ENCODE measurements around the gene HOXC9.

The HOXC9 gene

GRCh38 chr12:53976823-53977595 lies 23.0 kb upstream of the HOXC9 start:
- TF ChIP-seq CTCF (IDR thresholded peaks at IDR 0.05; ENCODE audit: low read depth, low read length) = no peak
- no peak overlapping the region for H3K4me3 ChIP-seq (replicated peaks in 1 of 2; ENCODE audit: low read depth in 2 of 2, low read length in 2 of 2)
- no peak for DNase-seq (ENCODE audit: low read depth in 2 of 2)

GRCh38 chr12:53977596-53978445 lies 22.1 kb upstream of the HOXC9 start:
- no peak for DNase-seq (ENCODE audit: low read depth in 2 of 2)
- TF ChIP-seq CTCF (IDR thresholded peaks at IDR 0.05; ENCODE audit: low read depth, low read length) = no peak
- H3K4me3 ChIP-seq (replicated peaks in 1 of 2; ENCODE audit: low read depth in 2 of 2, low read length in 2 of 2) = no peak overlapping the region

GRCh38 chr12:53978477-53979356 lies 21.2 kb upstream of the HOXC9 start:
- H3K4me3 ChIP-seq (replicated peaks in 1 of 2; ENCODE audit: low read depth in 2 of 2, low read length in 2 of 2) = no peak overlapping the region
- TF ChIP-seq CTCF (IDR thresholded peaks at IDR 0.05; ENCODE audit: low read depth, low read length) = no peak
- DNase-seq (ENCODE audit: low read depth in 2 of 2) = no peak

GRCh38 chr12:53980104-53980801 lies 19.7 kb upstream of the HOXC9 start:
- no peak for TF ChIP-seq CTCF (IDR thresholded peaks at IDR 0.05; ENCODE audit: low read depth, low read length)
- DNase-seq (ENCODE audit: low read depth in 2 of 2) = no peak
- no peak overlapping the region for H3K4me3 ChIP-seq (replicated peaks in 1 of 2; ENCODE audit: low read depth in 2 of 2, low read length in 2 of 2)

- no peak overlapping the region for H3K4me3 ChIP-seq (replicated peaks in 1 of 2; ENCODE audit: low read depth in 2 of 2, low read length in 2 of 2)
- no peak for TF ChIP-seq CTCF (IDR thresholded peaks at IDR 0.05; ENCODE audit: low read depth, low read length)
Observed at GRCh38 chr12:53980802-53981496, 19.0 kb upstream of the HOXC9 start.

More at GRCh38 chr12:53980802-53981496, 19.0 kb upstream of the HOXC9 start:
- DNase-seq (ENCODE audit: low read depth in 2 of 2) = no peak
